ENCODE measurements around the gene TRPC4AP. TPM values are rescaled to one million over a fixed set of nuclear protein-coding genes. Genes with fewer than 3 reads are reported as not detected.

The TRPC4AP gene
- total RNA-seq, 2 donors from 2014 or later, result 44.1 to 57.4 TPM

DNA sequence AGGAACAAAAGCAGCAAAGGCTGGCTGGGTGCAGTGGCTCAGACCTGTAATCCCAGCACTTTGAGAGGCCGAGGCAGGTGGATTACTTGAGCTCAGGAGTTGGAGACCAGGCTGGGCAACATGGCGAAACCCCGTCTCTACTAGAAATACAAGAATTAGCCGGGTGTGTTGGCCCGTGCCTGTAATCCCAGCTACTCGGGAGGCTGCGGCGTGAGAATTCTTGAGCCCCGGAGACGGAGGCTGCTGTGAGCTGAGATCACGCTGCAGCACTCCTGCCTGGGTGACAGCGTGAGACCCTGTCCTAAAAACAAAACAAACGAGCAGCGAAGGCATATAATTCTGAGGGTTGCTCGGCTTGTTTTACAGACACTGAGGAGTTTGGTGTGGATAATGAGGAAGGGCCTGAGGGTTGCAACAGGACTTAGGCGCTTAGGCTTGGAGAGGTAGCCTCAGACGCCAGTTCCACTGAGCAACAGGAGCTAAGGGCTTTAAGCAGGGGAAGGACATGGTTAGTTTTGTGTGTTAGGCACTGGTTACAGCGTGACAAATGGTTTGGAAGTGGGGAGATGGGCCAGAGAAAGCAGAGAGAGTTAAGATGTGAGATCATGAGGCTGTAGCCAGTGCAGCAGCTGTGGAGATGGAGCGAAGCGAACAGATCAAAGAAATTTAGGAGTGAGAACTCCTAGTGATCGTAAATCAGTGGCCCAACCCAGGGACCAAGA, 135.7 kb downstream of the TRPC4AP start:
- H3K27ac ChIP-seq, result no peak overlapping the region
- DNase-seq (no peak), ATAC-seq (no peak)
- intact Hi-C loops (cut with DNase I), result no loop called here
- no peak overlapping the region for H3K4me3 ChIP-seq
- TF ChIP-seq POLR2A (IDR thresholded peaks at IDR 0.05), result no peak
- TF ChIP-seq, protein P1, sequence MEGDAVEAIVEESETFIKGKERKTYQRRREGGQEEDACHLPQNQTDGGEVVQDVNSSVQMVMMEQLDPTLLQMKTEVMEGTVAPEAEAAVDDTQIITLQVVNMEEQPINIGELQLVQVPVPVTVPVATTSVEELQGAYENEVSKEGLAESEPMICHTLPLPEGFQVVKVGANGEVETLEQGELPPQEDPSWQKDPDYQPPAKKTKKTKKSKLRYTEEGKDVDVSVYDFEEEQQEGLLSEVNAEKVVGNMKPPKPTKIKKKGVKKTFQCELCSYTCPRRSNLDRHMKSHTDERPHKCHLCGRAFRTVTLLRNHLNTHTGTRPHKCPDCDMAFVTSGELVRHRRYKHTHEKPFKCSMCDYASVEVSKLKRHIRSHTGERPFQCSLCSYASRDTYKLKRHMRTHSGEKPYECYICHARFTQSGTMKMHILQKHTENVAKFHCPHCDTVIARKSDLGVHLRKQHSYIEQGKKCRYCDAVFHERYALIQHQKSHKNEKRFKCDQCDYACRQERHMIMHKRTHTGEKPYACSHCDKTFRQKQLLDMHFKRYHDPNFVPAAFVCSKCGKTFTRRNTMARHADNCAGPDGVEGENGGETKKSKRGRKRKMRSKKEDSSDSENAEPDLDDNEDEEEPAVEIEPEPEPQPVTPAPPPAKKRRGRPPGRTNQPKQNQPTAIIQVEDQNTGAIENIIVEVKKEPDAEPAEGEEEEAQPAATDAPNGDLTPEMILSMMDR (IDR thresholded peaks at IDR 0.05), result no peak
- 80 to 87% methylated on average over 21 of the region's 21 CpGs for WGBS, 2 donors
- H3K4me1 ChIP-seq, result peaks cover 13% of the 10 kb centered on the region
- H3K36me3 ChIP-seq (replicated peaks in 1 of 2; ENCODE audit: insufficient read depth in 1 of 2, low read depth in 2 of 2), result no peaks in the 10 kb centered on the region
- H3K27me3 ChIP-seq, result no peaks in the 10 kb centered on the region
- no peaks in the 10 kb centered on the region for H3K9me3 ChIP-seq

DNA sequence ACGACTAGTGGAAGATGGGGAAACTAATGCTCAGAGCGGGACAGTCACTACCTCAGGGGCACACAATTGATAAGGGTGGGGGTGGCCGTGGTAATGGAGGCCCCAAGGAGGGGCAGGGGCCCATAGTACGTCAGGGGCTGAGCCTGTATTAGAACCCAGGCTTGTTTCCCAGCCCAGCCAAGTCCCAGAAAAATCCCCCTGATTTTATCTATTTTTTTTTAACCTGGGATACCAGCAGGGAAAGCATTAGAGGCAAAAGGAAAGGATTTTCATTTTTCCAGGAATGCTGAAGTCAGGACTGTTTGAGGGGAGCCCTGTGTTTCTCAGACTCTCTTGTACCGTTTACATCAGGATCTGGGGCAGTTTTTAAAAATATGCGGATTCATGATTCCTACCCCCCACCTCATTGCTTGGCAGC, 136.6 kb downstream of the TRPC4AP start:
- no peaks in the 10 kb centered on the region for H3K27me3 ChIP-seq
- intact Hi-C loops (cut with DNase I), result no loop called here
- DNase-seq (no peak), ATAC-seq (no peak)
- TF ChIP-seq, protein P1 (IDR thresholded peaks at IDR 0.05), result no peak
- no peak for TF ChIP-seq POLR2A (IDR thresholded peaks at IDR 0.05)
- 7% methylated on average over 6 of the region's 6 CpGs for WGBS, 2 donors
- peak overlapping the region in 1 of 2 donors; percentile 23 for H3K4me3 ChIP-seq
- no peaks in the 10 kb centered on the region for H3K9me3 ChIP-seq
- peaks cover 13% of the 10 kb centered on the region for H3K4me1 ChIP-seq
- H3K27ac ChIP-seq, result peak overlapping the region; percentile 81 to 85 (median 82)
- no peaks in the 10 kb centered on the region for H3K36me3 ChIP-seq (replicated peaks in 1 of 2; ENCODE audit: insufficient read depth in 1 of 2, low read depth in 2 of 2)

DNA sequence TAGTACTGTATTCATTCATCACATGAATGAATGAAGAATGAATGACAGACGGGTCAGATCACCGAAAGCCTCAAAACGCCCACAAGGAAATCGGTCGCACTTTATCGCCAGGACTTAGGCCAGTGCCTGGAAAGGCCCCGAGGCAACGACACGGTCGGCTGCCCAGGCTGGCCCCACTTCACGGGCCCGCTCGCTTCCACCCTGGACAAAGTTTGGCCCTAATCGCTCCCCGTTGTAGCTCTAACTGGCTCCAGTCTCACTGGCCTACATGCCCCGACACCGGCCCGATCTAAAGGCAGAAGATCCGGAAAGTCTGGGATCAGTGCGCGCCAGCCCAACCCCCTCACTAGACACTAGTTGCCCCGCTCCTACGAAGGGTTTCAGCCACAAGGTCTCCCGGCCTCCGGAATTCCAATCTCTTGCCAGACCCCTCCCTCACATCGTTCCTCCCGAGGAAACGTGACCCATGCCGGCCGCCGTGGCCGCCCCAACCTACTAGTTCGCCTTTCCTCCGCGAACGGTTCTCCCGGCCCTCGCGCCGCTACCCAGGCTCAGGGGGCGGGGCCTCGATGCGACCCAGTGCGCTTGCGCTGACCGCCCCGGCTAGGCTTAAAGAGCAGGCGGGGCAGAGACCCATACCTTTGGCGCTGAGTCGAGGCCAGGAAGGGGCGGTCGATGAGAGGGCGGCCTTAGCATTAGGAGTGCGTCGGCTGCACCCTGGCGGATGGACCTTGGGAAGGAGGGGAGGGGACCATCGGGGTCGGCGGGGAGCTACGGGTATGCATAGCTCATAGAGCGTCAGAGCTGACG, 137.2 kb downstream of the TRPC4AP start, which contains the start of the genes GSS and MYH7B:
TSS of gene GSS (minus strand) at position 576 of the 810 bp plus-strand sequence. CDS start 3,954 bp downstream, outside the sequence.
TSS of gene MYH7B (plus strand) at position 638 of the 810 bp plus-strand sequence. CDS start 22,138 bp downstream, outside the sequence.
- ATAC-seq (peak; percentile 97), DNase-seq (peak; percentile 98 to 100 (median 98))
- TF ChIP-seq, protein P1 (IDR thresholded peaks at IDR 0.05), result peak; percentile 14 to 86 (median 67)
- TF ChIP-seq POLR2A (IDR thresholded peaks at IDR 0.05), result peak; percentile 49 to 84 (median 83)
- Histone ChIP-seq H3K36me3 (replicated peaks in 1 of 2; ENCODE audit: insufficient read depth in 1 of 2, low read depth in 2 of 2) (no peaks in the 10 kb centered on the region), H3K4me1 (peaks cover 13% of the 10 kb centered on the region), H3K4me3 (peak within 1 kb of the TSS; percentile 23 to 40), H3K9me3 (no peaks in the 10 kb centered on the region), H3K27me3 (no peaks in the 10 kb centered on the region), H3K27ac (peak within 1 kb of the TSS; percentile 81 to 85 (median 82))
- intact Hi-C loops (cut with DNase I), result no loop called here
- WGBS, 2 donors, result 0 to 1% methylated on average over 23 to 62 of the region's 62 CpGs

DNA sequence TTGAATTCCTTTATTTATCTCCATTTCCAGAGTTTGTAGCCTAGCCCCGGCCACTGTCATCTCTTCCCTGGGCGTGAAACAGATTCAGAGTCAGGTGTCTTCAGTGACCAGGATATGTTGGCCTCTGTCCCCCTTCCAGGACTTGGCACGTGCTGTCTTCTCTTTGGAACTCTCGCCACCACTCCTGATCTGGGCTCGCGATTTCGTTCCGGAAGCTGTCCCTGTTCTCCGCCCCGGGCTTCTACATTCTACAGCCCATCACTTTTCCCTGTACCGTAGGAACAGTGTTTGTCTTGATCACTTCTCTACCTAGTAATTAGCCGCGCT, 137.7 kb downstream of the TRPC4AP start:
- peak in 3 of 4 donors; percentile 20 to 25 (median 24) for DNase-seq
- H3K27me3 ChIP-seq, result no peaks in the 10 kb centered on the region

More for the DNA sequence above, 137.7 kb downstream of the TRPC4AP start:
- no peak for ATAC-seq
- Histone ChIP-seq H3K9me3 (no peaks in the 10 kb centered on the region), H3K4me3 (peak overlapping the region; percentile 23 to 40), H3K36me3 (replicated peaks in 1 of 2; ENCODE audit: insufficient read depth in 1 of 2, low read depth in 2 of 2) (no peaks in the 10 kb centered on the region), H3K4me1 (peaks cover 13% of the 10 kb centered on the region), H3K27ac (peak overlapping the region; percentile 81 to 85 (median 82))
- 3 to 5% methylated on average over 13 of the region's 13 CpGs for WGBS, 2 donors
- intact Hi-C loops (cut with DNase I), result no loop called here
- TF ChIP-seq POLR2A (IDR thresholded peaks at IDR 0.05), result no peak
- TF ChIP-seq, protein P1 (IDR thresholded peaks at IDR 0.05), result no peak
